ENCODE measurements around the gene ERVFRD-1.

The ERVFRD-1 gene

DNA sequence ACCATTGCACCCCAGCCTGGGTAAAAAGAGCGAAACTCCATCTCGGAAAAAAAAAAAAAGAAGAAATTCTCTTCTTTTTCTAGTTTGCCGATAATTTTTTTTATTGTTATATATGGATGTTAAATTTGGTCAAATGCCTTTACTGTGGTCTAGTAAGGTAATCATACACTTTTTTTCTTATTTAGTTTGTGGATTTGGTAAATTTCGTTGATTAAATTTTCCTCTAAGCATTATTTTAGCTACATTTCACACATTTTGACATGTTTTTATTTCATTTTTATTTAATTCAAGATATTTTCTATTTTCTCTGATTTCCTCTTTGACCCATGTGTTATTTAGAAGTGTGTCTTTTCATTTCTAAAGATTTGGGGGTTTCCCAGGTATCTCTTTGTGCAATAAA, 49.4 kb downstream of the ERVFRD-1 start:
- Histone ChIP-seq H3K27me3 (ENCODE audit: insufficient read depth, low read length) (no peaks in the 10 kb centered on the region), H3K9ac (ENCODE audit: low read depth, low read length) (no peak overlapping the region), H3K4me1 (ENCODE audit: insufficient read depth, low read length) (no peaks in the 10 kb centered on the region), H3K27ac (ENCODE audit: low read length) (no peak overlapping the region), H3K4me3 (ENCODE audit: low read length) (no peak overlapping the region), H3K36me3 (ENCODE audit: insufficient read depth, low read depth, low read length) (no peaks in the 10 kb centered on the region), H3K9me3 (ENCODE audit: insufficient read depth, low read depth, low read length) (no peaks in the 10 kb centered on the region)

DNA sequence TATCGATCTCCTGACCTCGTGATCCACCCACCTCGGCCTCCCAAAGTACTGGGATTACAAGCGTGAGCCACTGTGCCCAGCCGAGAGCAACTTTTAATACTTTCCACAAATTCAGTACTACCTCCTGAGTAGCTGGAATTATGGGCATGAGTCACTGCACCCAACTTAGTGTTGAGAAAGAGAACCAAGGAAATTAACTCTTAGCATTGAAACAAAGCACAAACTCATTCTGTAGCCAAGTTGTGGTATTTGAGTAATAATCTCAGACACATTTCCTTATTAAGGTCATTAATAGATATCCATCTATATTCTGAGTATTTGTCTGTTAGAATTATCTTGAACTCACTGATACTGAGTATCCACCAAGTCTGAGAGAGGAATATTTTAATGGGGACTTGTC, 53.1 kb downstream of the ERVFRD-1 start:
- Histone ChIP-seq H3K9ac (ENCODE audit: low read depth, low read length) (no peak overlapping the region), H3K9me3 (ENCODE audit: insufficient read depth, low read depth, low read length) (no peaks in the 10 kb centered on the region), H3K27ac (ENCODE audit: low read length) (no peak overlapping the region), H3K36me3 (ENCODE audit: insufficient read depth, low read depth, low read length) (no peaks in the 10 kb centered on the region), H3K27me3 (ENCODE audit: insufficient read depth, low read length) (no peaks in the 10 kb centered on the region), H3K4me3 (ENCODE audit: low read length) (no peak overlapping the region), H3K4me1 (ENCODE audit: insufficient read depth, low read length) (no peaks in the 10 kb centered on the region)

DNA sequence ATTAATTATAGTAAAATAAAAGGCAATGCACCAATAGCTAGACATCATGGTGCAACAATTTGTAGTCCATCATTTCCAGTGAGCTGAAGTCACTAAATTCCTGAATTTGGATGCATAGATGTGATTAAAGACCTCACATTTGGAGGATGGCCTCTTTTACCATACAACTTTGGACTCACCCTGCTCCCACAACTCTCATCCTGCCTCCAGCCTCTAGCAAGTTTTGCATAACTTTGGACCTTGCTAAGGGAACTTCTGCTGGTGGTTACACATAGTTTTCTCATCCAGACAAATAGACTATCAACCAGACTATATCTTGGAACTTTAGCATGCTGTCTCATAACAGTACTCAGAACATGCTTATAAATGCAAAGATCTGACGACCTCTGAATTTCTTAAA, 54.7 kb downstream of the ERVFRD-1 start:
- H3K4me1 ChIP-seq (ENCODE audit: insufficient read depth, low read length) = no peaks in the 10 kb centered on the region
- H3K9me3 ChIP-seq (ENCODE audit: insufficient read depth, low read depth, low read length) = no peaks in the 10 kb centered on the region
- H3K27ac ChIP-seq (ENCODE audit: low read length) = no peak overlapping the region
- H3K27me3 ChIP-seq (ENCODE audit: insufficient read depth, low read length) = no peaks in the 10 kb centered on the region
- no peak overlapping the region for H3K9ac ChIP-seq (ENCODE audit: low read depth, low read length)
- H3K4me3 ChIP-seq (ENCODE audit: low read length) = no peak overlapping the region
- H3K36me3 ChIP-seq (ENCODE audit: insufficient read depth, low read depth, low read length) = no peaks in the 10 kb centered on the region

DNA sequence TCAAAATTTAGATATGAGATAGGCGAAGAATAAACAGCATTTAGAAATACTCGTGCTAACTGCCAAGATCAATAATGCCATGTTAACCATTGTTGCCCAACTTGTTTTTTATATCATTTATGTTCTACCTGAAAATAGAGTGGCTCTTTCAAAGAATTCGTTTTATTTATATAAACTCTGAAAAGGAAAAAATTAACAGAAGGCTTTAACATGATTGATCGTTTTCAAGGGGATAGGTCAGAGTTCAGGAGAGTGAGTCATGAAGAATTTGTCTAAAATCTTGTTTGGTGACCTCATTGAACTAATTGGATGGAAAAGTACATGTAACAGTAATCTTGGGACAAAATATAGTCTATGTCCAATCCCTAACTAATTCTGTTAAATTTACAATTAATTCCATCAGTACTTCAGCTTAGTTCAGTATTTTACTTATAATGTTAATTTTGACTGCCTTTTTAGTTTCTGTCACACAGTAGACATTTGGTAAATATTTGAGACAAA, 56.3 kb downstream of the ERVFRD-1 start:
- Histone ChIP-seq H3K4me1 (ENCODE audit: insufficient read depth, low read length) (no peaks in the 10 kb centered on the region), H3K27ac (ENCODE audit: low read length) (no peak overlapping the region), H3K4me3 (ENCODE audit: low read length) (no peak overlapping the region), H3K9me3 (ENCODE audit: insufficient read depth, low read depth, low read length) (no peaks in the 10 kb centered on the region), H3K9ac (ENCODE audit: low read depth, low read length) (no peak overlapping the region), H3K36me3 (ENCODE audit: insufficient read depth, low read depth, low read length) (no peaks in the 10 kb centered on the region), H3K27me3 (ENCODE audit: insufficient read depth, low read length) (no peaks in the 10 kb centered on the region)

DNA sequence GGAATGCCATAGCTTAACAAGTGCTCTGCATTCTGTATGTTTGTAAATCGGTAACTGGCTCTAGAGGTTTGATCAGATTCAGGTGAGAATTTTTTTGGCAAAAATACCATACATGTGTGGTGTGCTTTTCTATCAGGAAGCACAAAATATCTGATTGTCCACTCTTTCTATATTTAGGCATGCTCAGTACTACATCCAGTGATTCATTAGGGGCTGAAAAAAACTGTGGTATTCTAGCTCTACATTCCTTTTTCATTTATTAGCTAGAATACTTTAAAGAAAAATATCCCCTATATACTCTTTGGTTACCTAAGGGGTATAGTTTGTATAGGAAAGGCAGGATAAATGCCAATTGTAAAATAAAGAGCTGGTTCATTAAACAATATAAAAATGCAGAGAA, 56.8 kb downstream of the ERVFRD-1 start:
- Histone ChIP-seq H3K4me3 (ENCODE audit: low read length) (no peak overlapping the region), H3K9me3 (ENCODE audit: insufficient read depth, low read depth, low read length) (no peaks in the 10 kb centered on the region), H3K27ac (ENCODE audit: low read length) (no peak overlapping the region), H3K36me3 (ENCODE audit: insufficient read depth, low read depth, low read length) (no peaks in the 10 kb centered on the region), H3K4me1 (ENCODE audit: insufficient read depth, low read length) (no peaks in the 10 kb centered on the region), H3K9ac (ENCODE audit: low read depth, low read length) (no peak overlapping the region), H3K27me3 (ENCODE audit: insufficient read depth, low read length) (no peaks in the 10 kb centered on the region)

DNA sequence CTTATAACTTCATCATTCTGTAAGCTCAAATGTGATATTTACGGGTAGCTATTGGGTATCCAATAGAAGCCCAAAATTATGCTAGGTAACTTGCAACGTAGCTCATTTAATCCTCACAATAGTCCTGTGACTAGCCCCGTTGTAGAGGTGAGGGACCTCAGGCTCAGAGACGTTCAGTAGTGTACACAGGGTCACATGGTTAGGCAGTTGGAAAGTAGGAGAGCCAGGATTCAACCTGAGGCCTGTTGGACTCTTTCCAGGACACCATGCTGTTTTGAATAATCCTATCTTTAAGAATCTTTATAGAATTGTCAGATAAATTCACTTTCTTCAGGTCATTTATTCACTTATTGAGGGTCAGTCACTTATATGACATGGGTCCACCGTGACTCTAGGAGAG, 58.2 kb downstream of the ERVFRD-1 start:
- no peak overlapping the region for H3K4me3 ChIP-seq (ENCODE audit: low read length)
- no peaks in the 10 kb centered on the region for H3K36me3 ChIP-seq (ENCODE audit: insufficient read depth, low read depth, low read length)
- H3K27ac ChIP-seq (ENCODE audit: low read length) = no peak overlapping the region
- no peaks in the 10 kb centered on the region for H3K4me1 ChIP-seq (ENCODE audit: insufficient read depth, low read length)
- H3K27me3 ChIP-seq (ENCODE audit: insufficient read depth, low read length) = no peaks in the 10 kb centered on the region
- no peaks in the 10 kb centered on the region for H3K9me3 ChIP-seq (ENCODE audit: insufficient read depth, low read depth, low read length)
- no peak overlapping the region for H3K9ac ChIP-seq (ENCODE audit: low read depth, low read length)
